OCI-LY7 (cell line): ENCODE measurements around the gene LIMK2. TPM values are rescaled to one million over a fixed set of nuclear protein-coding genes. Genes with fewer than 3 reads are reported as not detected.

ENCODE experiments used
- BruUV-seq: library from RNA; stranded (reverse); fragments of 400-500 nt; replicated peaks from 2 replicates; lab custom pipeline; 2021; lab: Mats Ljungman, UMichigan
- CTCF ChIA-PET: fragments of 300-600 bp; sonication (Branson Sonifier 250); formaldehyde crosslinking; loops from one replicate; lab custom pipeline; 2022; ENCODE audit warnings: antibody characterized with exemption; ENCODE audit not compliant: unreplicated experiment; lab: Charles Lee
- POLR2A ChIA-PET: fragments of 300-600 bp; sonication (Branson Sonifier 250); formaldehyde crosslinking; loops from one replicate; lab custom pipeline; 2022; ENCODE audit warnings: antibody characterized with exemption; lab: Charles Lee
- DNase-seq: peaks from one replicate; pipeline ENCODE4 v3.0.0-alpha.2; 2015; ENCODE audit warnings: low spot score
- H2AFZ ChIP-seq: fragments of 200-600 bp; sonication (generic), shearing (Covaris generic); 2 replicates; pipeline ENCODE4 v1.6.1; 2014; ENCODE audit warnings: mild to moderate bottlenecking, antibody characterized with exemption, low read length, moderate library complexity
- H3K27ac ChIP-seq: fragments of 200-600 bp; sonication (generic); 2 replicates; pipeline ENCODE4 v1.5.1; 2014; ENCODE audit warnings: mixed run types, low read depth, mild to moderate bottlenecking, moderate library complexity, low read length, inconsistent platforms; ENCODE audit not compliant: poor library complexity, severe bottlenecking
- H3K36me3 ChIP-seq: fragments of 200-600 bp; sonication (generic); 2 replicates; pipeline ENCODE4 v1.6.1; 2014; ENCODE audit warnings: mild to moderate bottlenecking, antibody characterized with exemption, low read length, moderate library complexity, mixed read lengths; ENCODE audit not compliant: insufficient read depth
- H3K4me1 ChIP-seq: fragments of 200-600 bp; sonication (generic); 2 replicates; pipeline ENCODE4 v1.5.1; 2014; ENCODE audit warnings: mild to moderate bottlenecking, low read length; ENCODE audit not compliant: insufficient read depth, poor library complexity, severe bottlenecking
- H3K4me2 ChIP-seq: fragments of 200-600 bp; sonication (generic); 2 replicates; pipeline ENCODE4 v1.6.1; 2014; ENCODE audit warnings: mild to moderate bottlenecking, low read length
- H3K4me3 ChIP-seq: fragments of 200-600 bp; sonication (generic); 2 replicates; pipeline ENCODE4 v1.5.1; 2014; ENCODE audit warnings: mild to moderate bottlenecking, low read depth, low read length; ENCODE audit not compliant: poor library complexity, severe bottlenecking
- H3K79me2 ChIP-seq: fragments of 200-600 bp; sonication (generic); 2 replicates; pipeline ENCODE4 v1.6.1; 2016; ENCODE audit warnings: low read depth, mild to moderate bottlenecking, low read length, moderate library complexity, mixed read lengths; ENCODE audit not compliant: insufficient read depth
- H3K9me2 ChIP-seq: fragments of 200-600 bp; sonication (generic); 2 replicates; pipeline ENCODE4 v1.6.1; 2016; ENCODE audit warnings: mild to moderate bottlenecking, low read length, mixed read lengths; ENCODE audit not compliant: insufficient read depth
- H3K9me3 ChIP-seq: fragments of 200-600 bp; sonication (generic); 2 replicates; pipeline ENCODE4 v1.6.1; 2014; ENCODE audit warnings: mild to moderate bottlenecking, mixed run types, low read length, mixed read lengths
- H4K20me1 ChIP-seq: fragments of 200-600 bp; sonication (generic); 2 replicates; pipeline ENCODE4 v1.6.1; 2014; ENCODE audit warnings: mild to moderate bottlenecking, antibody characterized with exemption, low read length, moderate library complexity, mixed read lengths; ENCODE audit not compliant: insufficient read depth
- CTCF ChIP-seq: fragments of 200-600 bp; sonication (generic); conservative IDR thresholded peaks from 2 replicates; pipeline ENCODE4 v1.5.1; 2014; ENCODE audit warnings: mild to moderate bottlenecking, antibody characterized with exemption, low read length, moderate library complexity, mixed read lengths
- EZH2phosphoT487 ChIP-seq: fragments of 200-600 bp; sonication (generic); IDR thresholded peaks from 2 replicates; pipeline ENCODE4 v1.6.1; 2018; ENCODE audit warnings: low read depth, borderline replicate concordance, mild to moderate bottlenecking, mixed run types, antibody characterized with exemption, low read length, moderate library complexity, mixed read lengths
- intact Hi-C: fragments of 100-400 bp; cut with micrococcal nuclease; formaldehyde crosslinking; loops from one replicate; pipeline ENCODE4 v1.10.0; 2022; ENCODE audit not compliant: unreplicated experiment
- total RNA-seq, 2 experiments: library from RNA; depleted of rRNA in 1 of 2; stranded (reverse); fragments of >200 nt in 1 of 2; shearing (Covaris generic) in 1 of 2; gene quantifications; 2 replicates each; pipeline ENCODE4 v1.2.3, GENCODE V29; 2014 to 2022

LIMK2 gene
- total RNA-seq, 2 experiments from 2014 or later: 16.2 to 24.8 TPM

GRCh38 chr22:31248138-31248745 is 36.1 kb downstream of the LIMK2 start:
- Histone ChIP-seq H3K79me2 (no peaks in the 10 kb centered on the region), H3K36me3 (no peaks in the 10 kb centered on the region), H2AFZ (no peak overlapping the region), H3K27ac (no peak overlapping the region), H3K4me1 (peaks cover 7% of the 10 kb centered on the region), H3K4me3 (no peak overlapping the region), H3K9me2 (no peaks in the 10 kb centered on the region), H4K20me1 (no peaks in the 10 kb centered on the region), H3K9me3 (no peaks in the 10 kb centered on the region), H3K4me2 (no peak overlapping the region)
- no TSS peak for BruUV-seq
- TF ChIP-seq CTCF (no peak), EZH2phosphoT487 (no peak)
- peak; percentile 53 for DNase-seq
- POLR2A ChIA-PET: interaction anchor here (1.0 kb wide), 2 partner anchors 21 to 93 kb away, joined by 3 to 5 read pairs; no protein-coding TSS in a partner anchor
- CTCF ChIA-PET: no interaction called here
- intact Hi-C loops: no loop called here

- Histone ChIP-seq H3K27ac (no peak overlapping the region), H3K36me3 (no peaks in the 10 kb centered on the region), H3K4me2 (no peak overlapping the region), H3K4me1 (peaks cover 7% of the 10 kb centered on the region), H3K9me2 (no peaks in the 10 kb centered on the region), H3K9me3 (no peaks in the 10 kb centered on the region), H3K4me3 (no peak overlapping the region), H4K20me1 (no peaks in the 10 kb centered on the region), H2AFZ (no peak overlapping the region), H3K79me2 (no peaks in the 10 kb centered on the region)
- ChIA-PET POLR2A (interaction anchor here (1.0 kb wide), 1 partner anchor 92 kb away, joined by 5 read pairs; no protein-coding TSS in a partner anchor), CTCF (no interaction called here)
- no TSS peak for BruUV-seq
- intact Hi-C loops: no loop called here
- TF ChIP-seq CTCF (no peak), EZH2phosphoT487 (no peak)
- no peak for DNase-seq
These were observed 37.2 kb downstream of the LIMK2 start for GRCh38 chr22:31248965-31249958.
